ENCODE data around the gene PROM2.
"Not testable (repeated sequence)": the region's sequence is repeated elsewhere in the genome, so short reads cannot be mapped to it uniquely, and the experiment has no call there.

The PROM2 gene

DNA sequence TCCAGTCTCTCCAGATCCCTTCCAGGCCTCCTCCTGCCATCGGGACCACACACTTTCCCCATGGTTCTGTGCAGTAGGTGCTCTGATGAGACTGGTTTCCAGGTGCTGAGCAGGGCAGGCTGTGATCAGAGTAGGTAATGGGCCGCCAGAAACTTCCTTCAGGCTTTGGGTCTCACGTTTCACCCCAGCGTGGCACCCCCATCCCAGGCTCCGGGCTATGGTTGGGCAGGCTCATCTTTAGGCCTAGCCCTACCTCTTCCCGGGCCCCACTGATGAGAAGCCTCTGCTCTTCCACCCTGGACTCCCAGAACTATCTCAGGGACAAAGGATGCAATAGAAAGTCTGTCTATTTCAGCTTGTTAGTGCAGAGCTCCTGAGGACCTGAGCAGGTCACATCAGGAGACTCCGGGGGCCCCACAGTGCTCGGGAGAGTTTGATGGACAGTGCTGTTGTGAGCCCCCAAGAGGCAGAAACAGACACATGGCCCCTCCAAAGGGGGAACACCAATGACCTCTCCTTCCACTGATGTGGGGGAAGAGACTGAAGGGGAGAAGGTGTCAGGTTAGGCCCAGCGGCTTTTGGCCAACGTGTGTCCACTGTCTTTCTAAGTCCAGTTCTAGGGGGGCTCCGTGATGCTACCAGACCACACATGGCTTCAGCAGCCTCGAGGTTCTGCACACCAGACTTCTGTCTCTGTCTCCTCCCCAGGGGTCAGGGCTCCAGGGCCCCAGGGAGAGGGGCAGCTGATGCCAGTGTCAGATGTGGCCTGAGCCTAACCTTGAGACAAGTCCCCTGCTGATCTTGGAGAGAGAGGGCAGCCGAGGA, 5.8 kb upstream of the PROM2 start:
- DNase-seq (ENCODE audit: low read depth, low spot score): no peak

DNA sequence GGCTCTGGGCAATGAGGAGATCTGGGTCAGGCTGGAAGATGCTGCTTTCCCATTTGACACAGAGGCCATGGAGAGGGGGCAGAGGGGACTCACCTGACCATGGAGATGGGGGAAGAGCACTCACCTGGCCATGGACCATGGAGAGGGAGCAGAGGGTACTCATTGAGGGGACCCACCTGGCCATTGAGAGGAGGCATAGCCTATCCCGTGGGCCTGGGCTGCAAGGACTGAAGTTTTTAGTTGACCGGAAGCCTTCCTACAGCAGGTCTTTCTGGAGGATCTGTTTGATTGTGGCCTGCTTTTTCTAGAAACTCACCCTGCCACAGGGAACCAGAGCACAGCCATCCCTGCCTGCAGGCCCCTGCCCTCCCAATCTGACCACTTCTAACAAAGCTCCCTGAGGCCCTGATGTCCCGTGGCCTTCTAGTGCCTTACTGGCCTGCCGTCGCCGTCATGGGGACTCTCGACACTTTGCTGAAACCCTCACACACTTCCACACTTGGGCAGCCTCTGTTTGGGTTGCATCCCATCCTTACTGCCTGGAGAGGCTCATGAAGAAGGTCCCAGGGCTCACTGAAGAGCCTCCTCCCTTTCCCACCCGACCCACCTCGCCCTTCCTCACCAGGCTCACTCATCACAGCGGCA, 5.1 kb upstream of the PROM2 start:
- no peak for DNase-seq (ENCODE audit: low read depth, low spot score)

DNA sequence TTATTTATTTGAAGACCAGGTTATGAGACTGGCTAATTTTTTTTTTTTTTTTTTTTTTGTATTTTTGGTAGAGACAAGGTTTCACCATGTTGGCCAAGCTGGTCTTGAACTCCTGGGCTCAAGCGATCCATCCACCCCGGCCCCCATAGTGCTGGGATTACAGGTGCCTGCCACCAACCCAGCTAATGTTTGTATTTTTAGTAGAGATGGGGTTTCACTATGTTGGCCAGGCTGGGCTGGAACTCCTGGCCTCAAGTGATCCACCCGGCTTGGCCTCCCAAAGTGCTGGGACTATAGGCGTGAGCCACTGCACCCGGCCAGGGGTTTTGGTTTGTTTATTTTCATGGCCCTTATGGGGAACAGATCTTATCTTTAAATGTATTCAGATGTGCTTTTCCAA, 4.5 kb upstream of the PROM2 start:
- not testable (repeated sequence) for DNase-seq (ENCODE audit: low read depth, low spot score)

DNA sequence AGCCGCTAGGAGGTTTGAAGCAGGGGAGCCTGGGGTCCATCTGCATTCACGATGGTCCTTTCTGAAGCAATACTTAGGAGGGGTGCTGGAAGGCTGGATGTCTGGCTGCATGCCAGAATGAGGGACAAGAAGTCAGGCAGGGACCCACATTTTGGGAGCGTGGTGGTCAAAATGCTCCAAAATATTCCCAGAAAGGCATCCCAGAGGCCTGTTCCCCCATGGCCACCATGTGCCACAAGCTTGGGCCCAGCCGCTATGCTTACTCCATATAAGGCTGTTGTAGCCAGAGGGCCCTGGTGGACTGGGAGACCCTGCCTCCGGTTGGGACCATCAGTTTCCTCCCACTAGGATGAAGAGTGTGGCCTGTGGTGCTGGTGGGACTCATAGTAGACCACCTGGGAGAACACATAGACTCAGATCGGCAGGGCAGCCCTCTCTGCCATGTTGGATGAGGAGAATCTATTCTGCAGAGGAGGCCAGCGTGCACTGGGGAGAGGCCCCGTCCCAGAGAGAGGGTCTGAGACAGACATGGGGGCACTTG, 3.6 kb upstream of the PROM2 start:
- DNase-seq (ENCODE audit: low read depth, low spot score): no peak

DNA sequence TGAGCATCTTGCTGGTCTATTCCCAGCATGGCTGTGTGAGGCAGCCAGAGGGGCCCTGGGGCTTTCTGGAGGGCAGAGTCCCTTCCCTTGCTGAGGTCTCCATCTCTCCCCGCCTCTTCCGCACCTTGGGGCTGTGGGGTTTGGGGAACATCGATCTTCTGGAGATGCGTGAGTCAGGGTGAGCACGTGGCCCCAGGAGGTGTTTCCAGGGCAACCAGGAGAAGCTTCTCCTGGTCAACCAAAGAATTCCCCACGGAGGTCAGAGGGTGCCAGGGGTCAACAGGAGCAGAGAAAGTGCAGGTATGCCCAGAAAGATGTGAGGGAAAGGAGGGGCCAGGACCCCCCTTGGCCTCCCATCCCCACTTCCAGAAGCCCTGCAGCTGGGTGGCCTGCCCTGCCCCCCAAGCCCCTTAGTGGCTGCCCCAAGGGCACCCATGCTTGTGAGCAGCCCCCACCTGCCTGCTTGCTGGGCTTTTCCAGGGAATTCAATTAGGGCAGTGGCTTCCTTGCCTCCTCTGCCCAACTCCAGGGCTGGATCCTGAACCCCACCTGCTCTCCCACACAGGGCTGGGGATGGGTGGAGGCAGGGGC, 2.8 kb upstream of the PROM2 start:
- no peak for DNase-seq (ENCODE audit: low read depth, low spot score)

DNA sequence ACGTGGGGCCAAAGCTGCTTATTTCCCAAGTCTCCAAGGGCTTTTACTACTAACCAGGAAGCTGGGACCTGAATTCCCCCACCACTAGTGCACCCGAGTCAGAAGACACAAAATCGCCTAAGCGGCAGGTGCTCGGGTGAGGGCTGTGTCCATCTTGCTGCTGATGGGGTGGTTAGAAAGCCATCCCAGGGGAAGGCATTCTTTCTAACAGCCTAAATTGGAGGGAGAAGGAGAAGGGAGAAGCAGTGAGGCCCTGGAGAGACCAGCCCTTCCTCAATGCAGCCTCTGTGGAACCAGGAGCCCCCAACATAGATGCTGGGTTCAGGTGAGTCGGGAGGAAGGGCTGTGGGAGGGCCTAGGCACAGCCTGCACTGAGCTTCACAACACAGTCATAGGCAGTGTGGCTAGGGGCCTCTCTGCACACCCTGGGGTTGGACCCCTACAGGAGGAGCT, 1.9 kb upstream of the PROM2 start:
- DNase-seq (ENCODE audit: low read depth, low spot score): no peak

DNA sequence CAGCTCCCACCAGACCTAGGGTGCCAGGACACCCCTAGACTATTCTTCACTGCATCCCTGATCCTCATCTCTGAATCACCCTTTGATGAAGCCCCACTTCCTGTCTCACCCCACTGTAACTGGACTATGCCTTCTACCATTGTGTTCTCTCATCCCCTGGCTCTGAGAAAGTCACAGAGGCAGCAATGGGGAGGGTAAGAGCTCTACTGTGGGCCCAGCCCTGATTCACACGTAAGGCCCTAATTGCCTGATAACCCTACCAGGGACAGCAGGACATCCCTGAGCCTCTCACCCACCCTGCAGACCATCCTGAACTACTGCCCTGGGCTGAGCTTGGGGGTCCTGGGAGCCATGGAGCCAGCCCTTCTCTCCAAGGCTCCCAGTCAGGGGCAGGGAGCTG, 1.5 kb upstream of the PROM2 start:
- no peak for DNase-seq (ENCODE audit: low read depth, low spot score)

DNA sequence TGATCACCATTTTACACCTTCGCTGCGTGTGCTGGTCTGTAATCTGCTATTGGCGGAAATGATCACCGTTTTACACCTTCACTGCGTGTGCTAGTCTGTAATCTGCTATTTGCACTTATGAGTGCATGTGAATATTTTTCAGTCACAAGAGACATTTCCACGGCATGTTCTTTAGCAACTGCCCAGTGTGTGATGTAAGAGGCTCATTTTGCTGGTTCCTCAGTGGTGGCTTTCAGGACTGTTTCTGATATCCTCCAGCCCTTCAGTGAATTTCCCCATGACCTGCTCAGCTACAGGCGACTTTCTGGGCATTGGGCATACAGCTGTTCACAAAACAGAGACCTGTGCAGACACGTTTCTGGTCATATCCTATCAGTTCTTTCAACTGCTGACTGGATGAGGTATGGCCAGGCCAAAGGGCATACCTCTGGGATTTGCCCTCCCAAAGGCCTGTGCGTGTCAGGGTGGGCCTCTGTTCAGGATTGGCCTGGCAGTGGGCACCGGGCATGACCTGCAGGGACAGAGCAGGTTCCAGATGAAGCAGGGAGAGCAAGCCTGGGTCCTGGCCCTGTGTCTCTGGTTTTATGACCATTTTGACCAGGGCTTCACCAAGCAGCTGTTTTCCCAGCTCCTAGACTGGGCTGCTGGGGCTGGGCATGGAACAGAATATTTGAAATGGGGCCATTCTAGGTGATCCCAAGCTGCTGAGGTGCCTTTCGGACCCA, 521 bp upstream of the PROM2 start:
- no peak for DNase-seq (ENCODE audit: low read depth, low spot score)

DNA sequence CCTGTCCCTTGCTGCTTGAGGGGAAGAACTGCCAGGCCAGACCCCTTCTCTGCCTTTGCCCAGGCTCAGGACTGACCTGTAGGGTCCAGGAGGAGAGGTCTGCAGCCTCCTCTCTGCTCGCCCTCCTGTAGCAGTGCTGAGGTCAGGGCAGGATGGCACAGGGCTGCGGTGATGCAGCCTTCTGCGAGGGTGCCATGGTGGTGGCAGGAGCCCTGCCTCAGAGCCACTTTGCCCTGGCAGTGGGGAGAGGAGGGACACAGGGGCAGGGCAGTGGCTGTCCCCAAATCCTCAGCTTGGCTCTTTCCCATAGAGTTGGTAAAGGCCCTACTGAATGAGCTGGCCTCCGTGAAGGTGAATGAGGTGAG, 884 bp downstream of the PROM2 start:
- no peak for DNase-seq (ENCODE audit: low read depth, low spot score)

DNA sequence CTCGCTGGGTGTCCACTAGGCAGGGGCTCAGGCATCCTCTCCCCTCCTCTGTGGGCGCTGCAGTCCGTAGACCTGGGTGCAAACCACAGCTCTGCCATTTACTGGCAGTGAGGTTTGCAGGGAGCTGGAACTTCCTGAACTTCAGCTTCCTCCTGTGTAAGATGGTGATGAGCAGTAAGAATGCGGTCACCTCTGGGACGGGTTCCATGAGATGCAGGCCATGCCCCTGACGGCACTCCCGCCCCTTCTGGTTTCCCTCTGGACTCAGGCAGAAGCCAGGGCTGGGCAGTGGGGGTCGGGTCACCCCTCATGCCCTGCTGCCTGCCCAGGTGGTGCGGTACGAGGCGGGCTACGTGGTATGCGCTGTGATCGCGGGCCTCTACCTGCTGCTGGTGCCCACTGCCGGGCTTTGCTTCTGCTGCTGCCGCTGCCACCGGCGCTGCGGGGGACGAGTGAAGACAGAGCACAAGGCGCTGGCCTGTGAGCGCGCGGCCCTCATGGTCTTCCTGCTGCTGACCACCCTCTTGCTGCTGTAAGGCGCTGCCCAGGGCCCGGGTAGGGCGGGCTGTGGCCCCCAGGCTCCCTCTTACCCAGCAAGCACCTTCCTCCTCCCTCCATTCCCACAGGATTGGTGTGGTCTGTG, 1.5 kb downstream of the PROM2 start:
- no peak for DNase-seq (ENCODE audit: low read depth, low spot score)

DNA sequence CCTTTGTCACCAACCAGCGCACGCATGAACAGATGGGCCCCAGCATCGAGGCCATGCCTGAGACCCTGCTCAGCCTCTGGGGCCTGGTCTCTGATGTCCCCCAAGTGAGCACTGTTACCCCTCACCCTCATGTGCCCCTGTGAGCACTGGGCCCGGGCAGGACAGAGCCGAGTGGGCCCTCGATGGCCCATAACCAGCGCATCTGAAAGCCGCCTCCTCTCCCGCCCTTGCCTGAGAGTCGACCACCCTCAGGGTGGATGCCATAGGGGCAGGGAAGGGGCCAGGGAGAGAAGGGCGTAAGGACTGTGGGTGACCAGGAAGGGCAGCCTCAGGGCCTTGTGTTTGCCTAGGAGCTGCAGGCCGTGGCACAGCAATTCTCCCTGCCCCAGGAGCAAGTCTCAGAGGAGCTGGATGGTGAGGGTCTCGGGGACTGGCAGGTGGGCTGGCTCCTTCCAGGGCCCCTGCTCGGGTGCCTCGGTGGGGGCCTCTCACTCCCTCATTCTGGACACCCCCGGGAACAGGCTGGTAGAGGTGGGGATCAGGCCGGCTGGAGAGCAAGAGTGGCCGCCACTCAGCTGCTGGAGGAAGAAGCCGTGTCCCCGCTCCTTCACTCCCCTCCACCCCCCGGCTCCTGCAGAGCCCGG, 2.1 kb downstream of the PROM2 start:
- DNase-seq (ENCODE audit: low read depth, low spot score): no peak

DNA sequence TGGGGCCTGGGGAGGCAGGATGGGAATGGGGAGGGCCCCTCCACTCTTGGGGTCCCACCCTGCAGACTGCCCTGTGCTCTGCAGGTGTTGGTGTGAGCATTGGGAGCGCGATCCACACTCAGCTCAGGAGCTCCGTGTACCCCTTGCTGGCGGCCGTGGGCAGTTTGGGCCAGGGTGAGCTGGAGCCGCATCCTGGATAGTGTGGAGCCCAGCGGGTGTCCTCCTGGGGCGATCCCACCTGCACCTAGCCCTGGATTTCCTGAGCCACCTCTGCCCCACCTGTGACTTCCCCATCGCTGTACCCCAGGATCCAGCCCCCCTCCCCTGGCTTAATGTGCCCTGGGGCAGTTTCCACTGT, 2.6 kb downstream of the PROM2 start:
- no peak for DNase-seq (ENCODE audit: low read depth, low spot score)

DNA sequence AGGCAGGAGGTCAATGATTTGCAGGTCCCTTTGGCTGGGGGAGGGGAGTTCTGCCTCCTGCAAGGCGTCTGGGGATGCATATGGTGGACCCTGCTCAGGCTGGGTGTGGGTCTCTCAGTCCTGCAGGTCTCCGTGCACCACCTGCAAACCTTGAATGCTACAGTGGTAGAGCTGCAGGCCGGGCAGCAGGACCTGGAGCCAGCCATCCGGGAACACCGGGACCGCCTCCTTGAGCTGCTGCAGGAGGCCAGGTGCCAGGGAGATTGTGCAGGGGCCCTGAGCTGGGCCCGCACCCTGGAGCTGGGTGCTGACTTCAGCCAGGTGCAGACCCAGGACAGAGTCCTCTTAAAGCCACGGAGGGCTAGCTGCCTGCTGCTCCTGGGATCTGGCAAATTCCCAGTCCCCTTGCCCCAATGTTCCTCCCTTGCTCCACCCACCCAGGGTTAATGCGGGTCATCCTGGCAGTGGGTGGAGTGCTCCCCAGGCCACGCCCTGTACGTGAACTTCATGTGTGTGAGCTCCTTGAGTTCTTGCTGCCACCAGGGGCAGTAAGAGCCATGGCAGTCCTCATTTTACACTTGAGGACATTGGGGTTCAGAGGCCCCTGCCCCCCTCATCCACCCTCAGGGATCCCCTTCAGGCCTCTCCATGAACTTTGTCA, 3.1 kb downstream of the PROM2 start:
- DNase-seq (ENCODE audit: low read depth, low spot score): no peak

DNA sequence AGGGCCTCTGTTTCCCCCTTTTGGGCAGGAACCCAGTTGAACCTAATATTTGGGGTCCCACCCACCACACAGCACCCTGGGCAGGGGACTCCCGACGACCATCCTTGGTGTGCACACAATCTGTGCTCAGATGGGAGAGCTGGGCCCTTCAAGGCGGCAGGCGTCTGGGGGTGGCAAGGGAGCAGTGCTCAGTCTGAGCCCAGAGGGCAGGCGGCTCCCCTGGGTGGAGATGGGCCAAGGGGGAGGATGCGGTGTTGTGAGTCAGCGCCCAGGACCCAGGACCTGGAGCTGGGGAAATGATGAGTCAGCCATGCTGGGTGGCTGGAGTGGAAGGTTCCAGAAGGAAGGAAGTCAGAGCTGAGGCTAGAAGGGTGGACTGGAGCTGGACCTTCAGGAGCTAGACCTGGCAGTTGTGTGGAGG, 3.8 kb downstream of the PROM2 start:
- DNase-seq (ENCODE audit: low read depth, low spot score): peak; percentile 81

DNA sequence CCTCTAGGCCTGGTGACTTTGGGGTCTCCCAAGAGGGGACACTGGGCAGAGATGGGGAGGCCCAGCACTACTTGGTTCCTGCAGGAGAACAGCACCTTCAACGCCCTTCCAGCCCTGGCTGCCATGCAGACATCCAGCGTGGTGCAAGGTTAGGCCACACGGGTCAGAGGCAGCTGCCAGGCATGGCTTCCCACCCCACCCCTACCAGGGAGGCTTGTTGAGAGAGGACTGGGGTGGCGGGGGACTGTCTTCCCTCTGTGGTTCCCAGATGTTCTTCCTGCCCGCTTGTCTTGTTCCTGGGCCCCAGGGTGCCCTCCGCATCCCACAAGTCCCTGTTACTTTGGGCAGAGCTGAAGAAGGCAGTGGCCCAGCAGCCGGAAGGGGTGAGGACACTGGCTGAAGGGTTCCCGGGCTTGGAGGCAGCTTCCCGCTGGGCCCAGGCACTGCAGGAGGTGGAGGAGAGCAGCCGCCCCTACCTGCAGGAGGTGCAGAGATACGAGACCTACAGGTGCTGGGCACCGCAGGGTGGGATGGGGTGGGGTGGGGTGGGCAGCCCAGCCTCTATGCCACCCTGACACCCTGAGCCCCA, 4.5 kb downstream of the PROM2 start:
- no peak for DNase-seq (ENCODE audit: low read depth, low spot score)

DNA sequence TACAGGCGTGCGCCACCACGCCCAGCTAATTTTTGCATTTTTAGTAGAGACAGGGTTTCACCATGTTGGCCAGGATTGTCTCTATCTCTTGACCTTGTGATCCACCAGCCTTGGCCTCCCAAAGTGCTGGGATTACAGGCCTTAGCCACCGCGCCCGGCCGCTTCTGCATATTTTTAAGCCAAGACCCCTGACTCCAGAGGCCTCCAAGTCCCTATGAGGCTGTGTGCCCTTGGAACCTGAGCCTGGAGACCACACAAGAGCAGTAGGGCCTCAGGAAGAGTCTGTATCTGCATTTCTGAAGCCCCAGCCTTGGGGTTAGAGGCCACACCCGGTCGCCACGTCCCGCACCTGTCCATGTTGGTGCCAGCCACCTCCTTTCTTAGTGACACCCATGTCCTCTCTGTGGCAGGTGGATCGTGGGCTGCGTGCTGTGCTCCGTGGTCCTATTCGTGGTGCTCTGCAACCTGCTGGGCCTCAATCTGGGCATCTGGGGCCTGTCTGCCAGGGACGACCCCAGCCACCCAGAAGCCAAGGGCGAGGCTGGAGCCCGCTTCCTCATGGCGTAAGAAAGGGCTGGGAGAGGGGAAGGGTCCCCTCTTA, 5.3 kb downstream of the PROM2 start:
- no peak for DNase-seq (ENCODE audit: low read depth, low spot score)

DNA sequence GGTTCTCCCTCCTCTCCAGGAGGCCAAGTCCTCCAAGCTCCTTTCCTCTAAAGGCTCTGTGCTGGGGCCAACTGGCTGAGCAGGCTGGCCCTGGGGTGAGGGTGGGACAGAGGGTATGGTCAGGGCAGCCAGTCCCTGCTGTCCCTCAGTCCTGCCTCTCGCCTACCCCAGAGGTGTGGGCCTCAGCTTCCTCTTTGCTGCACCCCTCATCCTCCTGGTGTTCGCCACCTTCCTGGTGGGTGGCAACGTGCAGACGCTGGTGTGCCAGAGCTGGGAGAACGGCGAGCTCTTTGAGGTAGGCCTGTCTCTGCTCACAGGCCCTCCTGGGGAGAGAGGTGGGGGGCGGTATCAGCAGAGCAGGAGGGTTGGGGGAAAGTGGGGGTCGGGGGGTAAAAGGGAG, 6.8 kb downstream of the PROM2 start:
- DNase-seq (ENCODE audit: low read depth, low spot score): no peak

DNA sequence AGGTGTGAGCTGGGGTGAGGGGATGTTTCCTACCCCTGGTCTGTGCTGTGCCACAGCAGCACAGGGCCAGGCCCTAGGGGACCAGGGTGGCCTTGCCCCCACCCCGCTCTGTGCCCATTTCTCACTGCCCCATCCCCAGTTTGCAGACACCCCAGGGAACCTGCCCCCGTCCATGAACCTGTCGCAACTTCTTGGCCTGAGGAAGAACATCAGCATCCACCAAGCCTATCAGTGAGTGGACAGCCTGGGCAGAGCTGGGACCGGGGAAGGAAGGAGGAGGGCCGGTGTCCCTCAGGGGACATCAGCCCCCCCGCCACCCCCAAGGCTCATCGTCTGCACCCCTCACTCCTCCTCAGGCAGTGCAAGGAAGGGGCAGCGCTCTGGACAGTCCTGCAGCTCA, 7.5 kb downstream of the PROM2 start:
- DNase-seq (ENCODE audit: low read depth, low spot score): no peak

DNA sequence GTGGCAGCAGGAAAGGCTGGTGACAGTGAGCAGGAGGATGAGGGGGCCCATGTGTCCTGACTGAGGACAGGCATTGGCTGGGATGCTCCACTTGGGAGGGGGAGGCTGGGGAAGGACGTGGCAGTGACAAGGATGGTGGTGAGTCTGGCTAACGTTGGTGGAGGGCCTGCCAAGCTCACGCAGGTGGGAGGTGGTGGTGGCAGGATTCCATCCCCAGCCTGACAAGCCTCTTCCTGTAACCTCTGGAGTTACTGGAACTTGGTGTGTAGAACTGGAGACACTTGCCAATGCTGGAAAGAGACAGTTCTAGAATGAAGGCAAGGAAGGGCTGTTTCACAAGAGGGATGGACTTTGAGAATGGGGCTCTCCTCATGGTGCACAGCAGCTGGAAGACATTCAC, 8.2 kb downstream of the PROM2 start:
- DNase-seq (ENCODE audit: low read depth, low spot score): no peak

DNA sequence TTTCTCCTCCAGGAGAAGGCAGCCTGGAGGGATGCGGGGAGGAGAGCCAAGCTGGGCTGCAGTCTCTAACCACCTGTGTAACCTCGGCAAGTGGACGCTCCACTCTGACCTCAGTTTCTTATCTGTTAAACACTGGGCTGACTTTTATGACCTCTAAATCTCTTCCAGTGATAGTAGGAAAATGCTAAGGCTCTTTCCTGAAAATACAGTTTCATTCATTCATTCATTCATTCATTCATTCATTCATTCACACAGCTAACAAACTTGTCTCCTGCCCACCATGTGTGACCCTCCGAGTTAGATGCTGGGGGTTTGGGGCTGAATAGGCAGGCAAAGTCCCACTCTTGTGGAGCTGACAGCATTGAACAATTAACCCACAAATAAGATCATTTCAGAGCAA, 9.3 kb downstream of the PROM2 start:
- no peak for DNase-seq (ENCODE audit: low read depth, low spot score)
